Activated CD4-positive, alpha-beta T cell treated with anti-CD3 and anti-CD28 coated beads for 1 hour (primary cell): Measurements from ENCODE around the gene CEP131.

Experiments
- DNase-seq: peaks from one replicate; pipeline ENCODE4 v3.0.0-alpha.2; 2020

Gene CEP131

DNA sequence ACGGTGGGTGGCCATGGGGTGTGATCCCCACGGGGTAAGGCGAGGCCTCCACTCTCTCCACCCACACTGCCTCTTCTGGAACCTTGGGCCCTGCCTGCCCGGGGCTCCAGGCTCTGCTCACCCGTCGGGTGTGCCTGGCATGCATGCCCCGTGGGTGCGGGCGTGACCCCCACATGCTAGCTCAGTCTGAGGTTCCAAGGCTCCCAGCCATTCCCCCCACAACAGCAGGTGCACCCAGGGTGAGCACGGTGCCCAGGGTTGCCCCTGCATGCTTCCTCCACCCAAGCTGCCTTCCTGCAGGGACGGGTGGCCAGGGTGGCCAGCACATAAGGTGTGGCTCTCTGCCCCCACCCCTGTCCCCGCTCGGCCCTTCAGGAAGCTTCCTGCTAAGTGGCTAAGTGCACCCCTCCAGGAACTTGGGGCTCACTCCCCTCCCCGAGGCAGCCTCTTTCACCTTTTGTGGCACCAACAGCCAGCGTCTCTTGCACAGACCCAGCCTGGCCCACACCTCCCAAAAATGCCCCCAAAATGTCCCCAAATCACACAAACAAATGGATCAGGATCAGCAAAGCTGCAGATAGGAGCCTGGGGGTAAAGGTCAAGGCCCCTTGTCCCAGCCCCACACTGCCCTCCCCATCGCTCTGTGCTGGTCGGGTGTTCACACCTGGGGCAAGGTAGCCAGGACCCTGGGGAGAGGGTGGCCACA, 78.9 kb downstream of the CEP131 start:
- DNase-seq, result no peak

- no peak for DNase-seq
Observed at GRCh38 chr17:81143200-81143527, 79.6 kb downstream of the CEP131 start.

GRCh38 chr17:81142301-81143199, 80.2 kb downstream of the CEP131 start:
- DNase-seq, result peak; percentile 36

DNA sequence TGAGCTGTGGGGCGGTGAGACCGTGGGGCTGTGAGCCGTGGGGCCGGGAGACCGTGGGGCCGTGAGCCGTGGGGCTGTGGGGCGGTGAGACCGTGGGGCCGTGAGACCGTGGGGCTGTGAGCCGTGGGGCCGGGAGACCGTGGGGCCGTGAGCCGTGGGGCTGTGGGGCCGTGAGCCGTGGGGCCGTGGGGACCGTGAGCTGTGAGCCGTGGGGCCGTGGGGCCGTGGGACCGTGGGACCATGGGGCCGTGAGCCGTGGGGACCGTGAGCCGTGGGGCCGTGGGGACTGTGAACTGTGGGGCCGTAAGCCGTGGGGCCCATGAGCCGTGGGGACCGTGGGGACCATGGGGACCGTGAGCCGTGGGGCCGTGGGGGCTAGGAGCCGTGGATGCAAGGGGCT, 82.1 kb downstream of the CEP131 start:
- no peak for DNase-seq

GRCh38 chr17:81140018-81140417, 82.7 kb downstream of the CEP131 start:
- no peak for DNase-seq
